GM12878 (cell line): ENCODE measurements around the gene DENND1C.

Experiments used
- CREM ChIP-seq: IDR thresholded peaks from 2 replicates; pipeline ENCODE4 v1.6.1; 2014; ENCODE audit warnings: antibody characterized with exemption, low read depth
- CTCF ChIP-seq, 3 experiments: IDR thresholded peaks in 2 of 3; conservative IDR thresholded peaks in 1 of 3; 2 replicates each; pipeline ENCODE4 v1.5.1; 2011; ENCODE audit warnings: low read depth in 3 of 3, low read length in 3 of 3, mild to moderate bottlenecking in 3 of 3, control low read depth in 2 of 3, moderate library complexity in 2 of 3, inconsistent platforms in 1 of 3, mixed read lengths in 1 of 3; ENCODE audit not compliant: control insufficient read depth in 2 of 3, insufficient read depth in 1 of 3; ENCODE audit errors: extremely low read depth in 1 of 3
- EP300 ChIP-seq, 2 experiments: fragments of 150-350 bp in 1 of 2; IDR thresholded peaks; 2 replicates each; pipeline ENCODE4 v1.6.1; 2011 to 2012; ENCODE audit warnings: low read depth in 2 of 2, low read length in 2 of 2, borderline replicate concordance in 1 of 2, improper control_type of control experiment in 1 of 2, inconsistent platforms in 1 of 2; ENCODE audit not compliant: control insufficient read depth in 1 of 2
- MTA3 ChIP-seq: IDR thresholded peaks from 2 replicates; pipeline ENCODE4 v1.6.1; 2012; ENCODE audit warnings: low read length, inconsistent platforms, borderline replicate concordance
- RAD51 ChIP-seq: fragments of 450-650 bp; IDR thresholded peaks from 2 replicates; pipeline ENCODE4 v1.6.1; 2016; ENCODE audit warnings: moderate library complexity, mild to moderate bottlenecking, inconsistent platforms
- RFX5 ChIP-seq: IDR thresholded peaks from 2 replicates; pipeline ENCODE4 v1.6.1; 2011; ENCODE audit warnings: low read depth, low read length, improper control_type of control experiment
- TAF1 ChIP-seq: IDR thresholded peaks from 2 replicates; pipeline ENCODE4 v1.6.1; 2011; ENCODE audit warnings: mild to moderate bottlenecking, low read depth, low read length, borderline replicate concordance
- ZBTB40 ChIP-seq: fragments of 450-650 bp; IDR thresholded peaks from 2 replicates; pipeline ENCODE4 v1.6.1; 2016; ENCODE audit warnings: mild to moderate bottlenecking, moderate library complexity, borderline replicate concordance

- TF ChIP-seq TAF1 (no peak), RAD51 (no peak), EP300 (IDR thresholded peaks at IDR 0.05; ENCODE audit: borderline replicate concordance in 1 of 2, control insufficient read depth in 1 of 2, low read depth in 2 of 2, low read length in 2 of 2) (no peak), MTA3 (no peak), CTCF (IDR thresholded peaks at IDR 0.05 in 2 of 3, conservative IDR thresholded peaks at IDR 0.05 in 1 of 3; ENCODE audit: control insufficient read depth in 2 of 3, extremely low read depth in 1 of 3, insufficient read depth in 1 of 3, low read depth in 3 of 3, low read length in 3 of 3) (no peak), CREM (no peak), ZBTB40 (peak; percentile 34; the same call in 1 of the 2 replicates), RFX5 (no peak)
Measured at GRCh38 chr19:6519289-6519688, 37.7 kb upstream of the DENND1C start.
